Activated CD4-positive, alpha-beta T cell treated with anti-CD3 and anti-CD28 coated beads for 24 hours (primary cell): ENCODE measurements around the gene EEIG1.

ENCODE experiments used
- DNase-seq, 2 donors: peaks; one replicate each; pipeline ENCODE4 v3.0.0-alpha.2; 2020; ENCODE audit warnings: low read depth in 2 of 2

EEIG1 gene

DNA sequence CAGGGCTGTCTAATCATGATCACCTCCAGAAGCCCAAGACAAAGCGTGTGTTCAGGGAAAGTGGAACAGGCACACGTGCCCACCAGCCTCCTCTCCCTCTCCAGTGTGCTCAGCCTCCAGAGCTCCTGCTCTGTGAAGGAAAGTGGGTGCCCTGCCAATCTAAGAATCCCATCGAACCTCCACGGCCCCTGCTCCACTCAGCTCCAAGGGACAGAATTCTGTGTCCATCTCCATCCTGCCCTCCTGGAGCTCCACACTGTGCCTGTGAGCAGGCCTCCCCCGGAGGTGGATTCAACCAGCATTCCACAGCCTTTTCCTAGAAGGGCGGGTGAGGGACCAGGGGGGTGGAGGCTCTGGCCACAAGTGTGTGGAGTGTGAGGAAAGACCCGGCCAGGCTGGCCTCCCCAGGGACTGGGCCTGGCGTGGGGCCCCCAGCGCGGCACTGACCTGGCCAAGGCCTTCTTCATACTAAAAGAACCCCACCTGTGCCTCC is 6.0 kb downstream of the EEIG1 start:
- DNase-seq = no peak

DNA sequence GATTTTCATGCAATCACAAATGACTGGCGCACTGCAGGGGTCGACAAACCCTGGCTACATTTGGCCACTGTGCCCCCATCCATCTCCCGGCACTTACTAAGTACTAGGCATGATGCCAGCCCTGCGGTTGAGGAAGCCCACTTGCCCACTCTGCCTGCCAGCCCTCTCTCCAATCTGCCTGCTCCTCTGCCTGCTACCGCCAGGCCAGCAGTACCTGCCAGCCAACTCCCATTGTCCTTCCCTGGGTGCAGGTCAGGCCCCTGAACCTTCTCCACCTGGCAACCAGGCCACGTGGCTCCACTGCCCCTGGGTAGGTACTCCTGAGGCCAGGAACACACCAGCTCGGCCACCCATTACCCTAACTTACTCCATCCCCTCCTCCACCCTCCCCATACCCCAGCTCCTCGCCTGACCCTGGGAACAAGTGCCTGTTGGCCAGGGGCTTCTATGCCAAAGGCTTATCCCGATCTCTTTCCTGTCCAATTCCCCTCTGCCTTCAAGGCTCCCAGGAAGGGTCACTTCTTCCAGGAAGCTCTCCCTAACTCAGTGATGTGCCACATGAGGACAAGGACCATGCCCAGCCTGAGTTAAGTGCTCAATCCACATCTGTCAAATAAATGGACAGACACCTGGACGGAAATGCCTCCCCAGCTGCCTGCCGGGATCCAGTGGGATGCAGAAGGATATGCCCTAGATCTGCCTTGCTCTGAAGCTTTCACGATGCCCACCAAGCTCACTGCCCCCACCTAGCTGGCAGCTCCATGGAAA is 6.6 kb downstream of the EEIG1 start:
- no peak for DNase-seq

GRCh38 chr9:127973169-127974000 is 7.4 kb downstream of the EEIG1 start:
- no peak for DNase-seq

DNA sequence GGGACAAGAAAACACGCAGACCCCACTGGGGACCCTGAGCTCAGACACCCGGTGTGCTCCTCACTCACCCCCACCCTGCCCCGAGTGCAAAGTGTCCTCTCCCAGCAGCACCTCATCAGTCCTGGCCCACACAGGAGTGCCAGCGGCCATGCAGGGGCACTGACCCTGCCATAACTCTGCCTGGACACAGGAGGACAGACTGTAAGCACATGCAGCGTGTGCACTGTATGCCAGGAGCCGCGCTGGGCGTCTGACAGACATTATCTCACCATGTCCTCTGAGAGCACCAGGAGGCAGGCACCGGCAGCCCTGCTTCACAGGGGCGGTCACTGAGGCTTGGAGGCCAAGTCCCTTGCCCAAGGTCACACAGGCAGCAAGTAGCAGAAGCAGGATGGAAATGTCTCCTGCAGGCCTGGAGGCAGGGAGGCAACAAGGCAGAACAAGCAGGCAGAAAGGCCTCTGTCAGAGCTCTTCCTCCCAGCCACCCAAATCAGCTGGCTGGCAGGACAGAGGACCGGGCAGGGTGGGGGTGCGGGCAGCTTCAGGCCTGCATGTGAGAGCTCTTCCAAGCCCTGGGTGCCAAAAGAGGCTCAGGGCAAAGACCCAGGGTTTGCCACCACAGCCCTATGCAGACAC is 8.4 kb downstream of the EEIG1 start:
- no peak for DNase-seq

DNA sequence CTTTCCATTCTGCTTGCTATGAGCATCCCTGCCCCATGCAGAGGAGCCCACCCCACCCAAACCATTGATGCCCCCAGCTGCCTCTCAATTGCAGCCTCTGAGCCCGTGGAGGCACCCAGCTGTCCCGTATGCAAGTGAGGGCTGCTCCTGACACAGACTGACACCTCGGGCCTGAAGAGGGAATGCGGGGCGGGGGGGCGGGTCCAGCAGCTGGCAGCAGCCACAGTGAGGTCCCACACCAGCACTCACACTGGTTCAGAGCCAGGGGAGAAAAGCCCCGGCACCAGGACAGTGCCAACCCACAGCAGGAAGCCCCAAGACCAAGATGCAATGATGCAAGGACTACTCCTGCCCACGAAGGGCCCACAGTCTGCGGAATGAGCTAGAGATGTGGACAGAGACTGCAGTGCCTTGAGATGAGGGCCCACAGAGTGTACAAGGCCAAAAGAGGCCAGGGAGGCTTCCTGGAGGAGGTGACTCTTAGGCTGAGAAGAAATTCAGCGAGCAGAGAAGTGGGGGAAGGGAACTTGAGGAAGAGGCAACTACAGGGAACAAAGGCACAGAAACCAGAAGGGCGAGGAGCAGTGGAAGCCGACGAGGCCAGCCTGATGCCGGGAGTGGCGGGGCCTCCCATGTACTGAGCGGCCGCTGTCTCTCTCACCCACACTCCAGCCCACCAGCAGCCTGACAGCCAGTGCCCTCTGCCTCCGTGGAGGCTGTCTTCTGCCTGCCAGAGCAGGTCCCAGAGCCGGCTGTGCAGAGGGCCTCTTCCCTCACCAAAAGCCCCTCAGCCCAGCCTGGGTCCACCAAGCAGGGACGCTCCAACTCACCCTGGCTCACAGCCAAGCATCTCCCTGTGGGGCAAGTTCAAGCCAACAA is 9.2 kb downstream of the EEIG1 start:
- no peak for DNase-seq

- DNase-seq = peak in 1 of 2 donors; percentile 60
Observed at GRCh38 chr9:127970401-127971313, 10.1 kb downstream of the EEIG1 start.

DNA sequence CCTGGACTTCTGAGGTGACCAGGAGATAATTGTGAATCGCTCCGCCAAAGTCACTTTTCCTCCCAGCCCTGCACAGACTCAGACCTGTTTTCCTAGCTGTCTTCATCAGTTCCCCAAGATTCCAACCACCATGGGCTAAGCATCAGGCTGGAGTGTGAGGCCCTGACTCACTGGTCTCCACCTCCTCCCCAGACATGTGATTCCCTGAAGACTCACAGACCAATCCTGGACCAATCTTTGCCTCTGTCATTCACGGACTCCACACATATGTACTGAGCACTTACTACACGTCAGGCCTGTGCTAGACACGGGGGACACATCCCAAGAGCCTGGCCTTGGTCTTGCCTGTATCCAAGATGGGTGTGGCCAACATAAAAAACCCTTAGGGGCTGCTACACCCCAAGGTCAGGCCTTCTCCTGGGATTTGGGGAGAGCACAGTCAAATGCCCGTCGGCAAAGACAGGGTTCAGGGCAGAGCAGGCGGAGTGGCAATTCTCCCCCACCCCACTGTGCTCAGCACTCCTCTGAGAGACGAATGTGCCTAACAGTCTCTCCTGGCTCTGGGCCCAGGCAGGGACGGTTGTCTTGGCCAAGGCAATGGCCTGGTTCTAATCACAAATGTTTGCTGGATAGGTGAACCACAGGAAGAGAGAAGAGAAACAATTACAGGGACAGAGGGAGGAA is 11.9 kb downstream of the EEIG1 start:
- DNase-seq = no peak

DNA sequence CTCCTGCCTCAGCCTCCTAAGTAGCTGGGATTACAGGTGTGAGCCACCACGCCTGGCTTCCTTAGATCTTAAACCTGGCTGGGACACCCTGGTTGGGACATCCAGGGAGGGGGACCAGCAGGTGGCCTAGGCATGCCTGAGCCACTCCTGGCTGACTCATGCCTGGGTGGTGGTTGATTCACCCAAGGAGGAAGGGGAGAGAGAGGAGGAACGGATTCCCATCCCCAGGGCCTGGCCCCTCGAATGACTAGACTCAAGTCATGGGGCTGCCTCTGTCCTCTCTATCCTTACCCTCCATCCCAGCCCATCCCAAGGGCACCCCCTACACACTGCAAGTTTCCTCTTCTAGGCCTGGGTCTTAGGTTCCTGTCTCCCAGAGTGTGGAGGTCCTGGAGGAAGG is 12.7 kb downstream of the EEIG1 start:
- no peak for DNase-seq

DNA sequence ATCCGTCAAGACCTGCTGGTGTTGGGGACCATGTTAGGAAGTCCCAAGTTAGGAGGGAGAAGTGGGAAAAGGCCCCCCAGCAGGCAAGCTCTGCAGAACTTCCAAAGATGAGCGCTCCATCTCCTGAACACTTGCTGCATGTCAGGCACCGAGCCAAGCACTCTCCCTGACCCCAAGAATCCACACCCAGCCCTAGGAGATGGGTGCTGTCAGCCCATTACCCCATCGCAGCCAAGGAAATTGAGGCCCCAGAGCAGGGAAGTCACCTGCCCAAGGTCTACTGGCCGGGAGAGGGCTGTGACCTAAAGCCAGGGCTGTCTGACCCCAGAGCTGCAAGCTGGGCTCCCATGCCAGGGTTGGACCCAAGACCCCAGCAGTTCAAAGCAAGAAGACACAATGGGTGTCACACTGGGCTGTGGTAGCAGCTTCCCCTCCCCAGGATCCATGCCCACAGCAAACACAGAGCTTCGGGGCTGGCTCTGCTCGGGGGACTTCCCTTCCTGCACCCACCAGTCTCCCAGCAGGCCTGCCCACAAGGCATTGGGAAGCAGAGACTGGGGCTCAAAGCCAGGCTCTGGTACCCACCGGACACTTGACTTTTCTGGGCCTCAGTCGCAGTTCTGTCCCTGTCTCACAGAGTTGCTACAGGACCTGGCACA is 13.5 kb downstream of the EEIG1 start:
- DNase-seq = no peak

- no peak for DNase-seq
Observed at GRCh38 chr9:127966416-127967150, 14.2 kb downstream of the EEIG1 start.

GRCh38 chr9:127965953-127966352 is 14.8 kb downstream of the EEIG1 start:
- DNase-seq = no peak

GRCh38 chr9:127963359-127964064 is 17.3 kb downstream of the EEIG1 start:
- DNase-seq = no peak

GRCh38 chr9:127963041-127963358 is 17.8 kb downstream of the EEIG1 start:
- DNase-seq = no peak

- no peak for DNase-seq
Observed at GRCh38 chr9:127962278-127962677, 18.5 kb downstream of the EEIG1 start.

DNA sequence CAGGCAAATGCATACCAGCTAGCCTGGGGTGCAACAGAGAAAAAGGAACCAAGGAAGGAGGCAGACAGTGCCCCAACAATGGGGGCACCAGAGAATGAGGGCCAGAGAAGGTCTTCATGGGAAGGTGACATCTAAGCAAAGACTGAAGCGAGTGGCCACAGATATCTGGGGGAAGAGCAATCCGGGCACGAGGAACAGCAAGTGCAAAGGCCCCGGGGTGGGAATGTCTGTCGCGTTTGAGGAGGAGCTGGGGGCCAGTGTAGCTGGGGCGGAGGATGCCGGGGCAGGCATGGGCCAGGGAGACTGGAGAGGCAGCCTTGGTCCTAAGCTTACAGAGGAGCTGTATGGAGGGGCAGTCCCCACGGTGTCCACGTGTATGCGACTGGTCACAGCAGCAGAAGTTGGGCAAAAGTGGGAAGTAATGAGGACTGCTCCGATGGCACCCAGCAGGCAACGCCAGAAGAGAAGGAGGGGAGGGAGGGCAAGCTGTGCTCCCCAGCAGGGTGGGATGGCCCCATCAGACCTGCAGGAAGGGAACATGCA is 19.1 kb downstream of the EEIG1 start:
- DNase-seq = no peak

DNA sequence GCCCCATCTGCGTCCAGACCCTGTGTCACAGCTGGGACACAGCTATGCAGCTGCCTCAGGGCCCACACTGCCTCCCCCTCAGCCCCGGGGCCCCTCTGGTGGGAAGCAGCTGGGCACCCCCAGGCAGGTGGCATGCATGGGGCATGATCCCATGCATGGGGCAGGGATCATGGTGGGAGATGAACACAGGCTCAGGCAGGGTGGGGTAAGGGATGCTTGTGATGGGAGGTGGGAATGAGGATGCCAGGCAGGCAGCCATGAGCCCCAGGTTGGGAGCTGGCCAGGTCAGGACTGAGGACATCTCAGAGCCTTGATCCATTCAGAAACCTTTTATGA is 19.7 kb downstream of the EEIG1 start:
- no peak for DNase-seq

DNA sequence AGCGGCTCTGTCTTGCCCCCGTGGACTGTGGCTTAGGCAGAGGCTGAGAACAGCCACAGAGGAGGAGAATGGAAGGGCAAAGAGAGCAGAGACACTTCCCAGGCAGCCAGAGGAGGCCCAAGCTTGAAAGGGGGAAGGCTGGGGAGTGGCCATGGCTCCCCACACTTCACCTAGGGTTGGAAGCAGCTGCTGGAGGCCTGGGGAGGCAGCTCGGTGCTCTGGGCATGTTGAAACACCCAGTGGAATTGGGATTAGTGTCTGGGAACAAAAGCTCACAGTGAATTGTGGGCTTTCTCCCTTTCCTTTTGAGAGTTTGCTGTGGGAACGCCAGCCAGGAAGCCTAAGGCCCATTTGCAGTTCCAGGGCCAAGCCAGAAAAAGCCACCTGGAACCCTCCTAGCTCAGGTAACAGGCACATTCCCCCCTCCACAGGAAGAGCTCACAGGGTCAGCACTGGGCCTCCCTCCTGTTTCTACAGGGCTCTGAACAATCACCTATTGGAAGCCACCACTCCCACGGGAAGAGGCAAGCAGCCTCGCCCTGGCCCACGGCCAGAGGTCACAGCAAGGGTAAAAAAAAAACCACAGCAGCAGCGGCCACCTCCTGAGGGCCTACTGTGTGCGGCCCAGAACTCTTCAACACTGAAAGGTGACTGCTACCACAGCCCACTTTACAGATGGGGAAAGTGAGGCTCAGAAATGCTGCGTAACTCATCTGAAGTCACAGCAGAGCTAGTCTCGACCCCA is 20.2 kb downstream of the EEIG1 start:
- DNase-seq = no peak
